HCT116 (cell line): ENCODE data around the gene LTA4H. TPM values are rescaled to one million over a fixed set of nuclear protein-coding genes. Genes with fewer than 3 reads are reported as not detected.

Source experiments
- ATAC-seq: fragments of 200-7000 bp; cut with Tn5 transposase; 2 replicates; pipeline ENCODE4 v1.9.1; 2020; ENCODE audit warnings: mild to moderate bottlenecking, moderate library complexity
- BruUV-seq: library from RNA; stranded (reverse); fragments of 400-500 nt; replicated peaks from 2 replicates; lab custom pipeline; 2021; lab: Mats Ljungman, UMichigan
- CTCF ChIA-PET: fragments of 300-600 bp; sonication (Branson Sonifier 250); formaldehyde crosslinking; loops from one replicate; lab custom pipeline; 2021; ENCODE audit warnings: antibody characterized with exemption; lab: Charles Lee
- POLR2A ChIA-PET: fragments of 300-600, 350-600 bp; sonication (Branson Sonifier 250); formaldehyde crosslinking; loops from one replicate; lab custom pipeline; 2021; ENCODE audit warnings: antibody characterized with exemption; lab: Charles Lee
- RAD21 ChIA-PET, 2 experiments: fragments of 300-600 bp; sonication (Branson Sonifier 250); formaldehyde crosslinking; loops; one replicate each; lab custom pipeline; 2023; ENCODE audit warnings: low total read pairs in 2 of 2; ENCODE audit not compliant: uncharacterized antibody in 2 of 2, unreplicated experiment in 2 of 2, low non-redundant PET in 1 of 2; lab: Charles Lee
- DNase-seq: peaks from one replicate; pipeline ENCODE4 v3.0.0-alpha.2; 2010; ENCODE audit warnings: low read depth, low spot score
- H2AFZ ChIP-seq: fragments of 200-600 bp; shearing (Covaris generic), sonication (generic); 2 replicates; pipeline ENCODE4 v1.6.1; 2017; ENCODE audit warnings: low read depth, mixed run types, mixed read lengths, antibody characterized with exemption, low read length; ENCODE audit not compliant: poor library complexity, severe bottlenecking
- H3K27ac ChIP-seq: 2 replicates; pipeline ENCODE4 v1.5.1; 2012; ENCODE audit warnings: low read depth, low read length
- H3K27me3 ChIP-seq: fragments of 200-600 bp; sonication (generic); 2 replicates; pipeline ENCODE4 v1.6.1; 2016; ENCODE audit warnings: mixed run types, low read length, mixed read lengths; ENCODE audit not compliant: insufficient read depth
- H3K36me3 ChIP-seq, 2 experiments: fragments of 200-500 bp in 1 of 2; fragments of 200-600 bp in 1 of 2; sonication (Bioruptor generic) in 1 of 2; sonication (generic) in 1 of 2; 2 replicates each; pipeline versions ENCODE4 v1.5.1 to v1.6.1; 2014 to 2016; ENCODE audit warnings: low read length in 2 of 2, inconsistent platforms in 1 of 2, mixed read lengths in 1 of 2, mixed run types in 1 of 2; ENCODE audit not compliant: insufficient read depth in 2 of 2, control insufficient read depth in 1 of 2
- H3K4me1 ChIP-seq, 2 experiments: fragments of 200-600 bp in 1 of 2; sonication (generic) in 1 of 2; 2 replicates each; pipeline versions ENCODE4 v1.5.1 to v1.6.1; 2012 to 2017; ENCODE audit warnings: low read length in 2 of 2, inconsistent platforms in 1 of 2, mild to moderate bottlenecking in 1 of 2, mixed read lengths in 1 of 2, mixed run types in 1 of 2, moderate library complexity in 1 of 2; ENCODE audit not compliant: insufficient read depth in 2 of 2, control insufficient read depth in 1 of 2
- H3K4me2 ChIP-seq: fragments of 200-600 bp; sonication (generic); 2 replicates; pipeline ENCODE4 v1.6.1; 2017; ENCODE audit warnings: mixed run types, low read length, mixed read lengths
- H3K4me3 ChIP-seq, 2 experiments: fragments of 200-600 bp in 1 of 2; sonication (generic) in 1 of 2; replicated peaks in 1 of 2; 2 replicates each; pipeline ENCODE4 v1.5.1; 2011 to 2016; ENCODE audit warnings: low read length in 2 of 2, control low read depth in 1 of 2, low read depth in 1 of 2, mild to moderate bottlenecking in 1 of 2, mixed read lengths in 1 of 2, mixed run types in 1 of 2
- H3K79me2 ChIP-seq: fragments of 200-600 bp; sonication (generic); 2 replicates; pipeline ENCODE4 v1.6.1; 2017; ENCODE audit warnings: mild to moderate bottlenecking, mixed run types, low read length, moderate library complexity, mixed read lengths; ENCODE audit not compliant: insufficient read depth
- H3K9ac ChIP-seq: fragments of 200-600 bp; sonication (generic); 2 replicates; pipeline ENCODE4 v1.6.1; 2016; ENCODE audit warnings: low read length, mixed read lengths
- H3K9me2 ChIP-seq: fragments of 200-600 bp; sonication (generic), shearing (Covaris generic); 2 replicates; pipeline ENCODE4 v1.6.1; 2017; ENCODE audit warnings: mixed run types, mild to moderate bottlenecking, moderate library complexity; ENCODE audit not compliant: insufficient read depth
- H3K9me3 ChIP-seq, 2 experiments: fragments of 200-500 bp in 1 of 2; fragments of 200-600 bp in 1 of 2; sonication (Bioruptor generic) in 1 of 2; sonication (generic) in 1 of 2; 2 replicates each; pipeline ENCODE4 v1.6.1; 2014 to 2017; ENCODE audit warnings: low read length in 2 of 2, mixed read lengths in 2 of 2, inconsistent platforms in 1 of 2, low read depth in 1 of 2, mild to moderate bottlenecking in 1 of 2, mixed run types in 1 of 2, moderate library complexity in 1 of 2; ENCODE audit not compliant: control insufficient read depth in 1 of 2, insufficient read depth in 1 of 2
- H4K20me1 ChIP-seq: fragments of 200-600 bp; sonication (generic), shearing (Covaris generic); 2 replicates; pipeline ENCODE4 v1.6.1; 2017; ENCODE audit warnings: mixed run types, mild to moderate bottlenecking, moderate library complexity; ENCODE audit not compliant: insufficient read depth
- JUND ChIP-seq: IDR thresholded peaks from 2 replicates; pipeline ENCODE4 v1.6.1; 2012
- RAD21 ChIP-seq: IDR thresholded peaks from 2 replicates; pipeline ENCODE4 v1.6.1; 2012; ENCODE audit warnings: low read depth, mild to moderate bottlenecking
- intact Hi-C: fragments of 100-400 bp; cut with micrococcal nuclease; formaldehyde crosslinking; loops from 2 replicates; pipeline ENCODE4 v1.10.0; 2022
- total RNA-seq: library from RNA; stranded (reverse); gene quantifications from one replicate; pipeline ENCODE4 v1.2.1, GENCODE V29; 2021; ENCODE audit not compliant: unreplicated experiment
- TF ChIP-seq, protein P1 (sequence below), 3 experiments: fragments of 200-600 bp in 1 of 3; sonication (generic) in 1 of 3; IDR thresholded peaks in 2 of 3; conservative IDR thresholded peaks in 1 of 3; 2 replicates each; pipeline ENCODE4 v1.5.1; 2012 to 2017; ENCODE audit warnings: low read depth in 2 of 3, low read length in 2 of 3, antibody characterized with exemption in 1 of 3, borderline replicate concordance in 1 of 3, control low read depth in 1 of 3, mild to moderate bottlenecking in 1 of 3, mixed read lengths in 1 of 3, mixed run types in 1 of 3, moderate library complexity in 1 of 3; ENCODE audit not compliant: insufficient read depth in 1 of 3
- TF ChIP-seq, protein P2 (sequence below): IDR thresholded peaks from 2 replicates; pipeline ENCODE4 v1.6.1; 2011; ENCODE audit warnings: mild to moderate bottlenecking, low read length, moderate library complexity; ENCODE audit not compliant: insufficient replicate concordance; ENCODE audit errors: extremely low read depth

The LTA4H gene
- total RNA-seq, 1 experiment from 2014 or later, result 163 TPM

DNA sequence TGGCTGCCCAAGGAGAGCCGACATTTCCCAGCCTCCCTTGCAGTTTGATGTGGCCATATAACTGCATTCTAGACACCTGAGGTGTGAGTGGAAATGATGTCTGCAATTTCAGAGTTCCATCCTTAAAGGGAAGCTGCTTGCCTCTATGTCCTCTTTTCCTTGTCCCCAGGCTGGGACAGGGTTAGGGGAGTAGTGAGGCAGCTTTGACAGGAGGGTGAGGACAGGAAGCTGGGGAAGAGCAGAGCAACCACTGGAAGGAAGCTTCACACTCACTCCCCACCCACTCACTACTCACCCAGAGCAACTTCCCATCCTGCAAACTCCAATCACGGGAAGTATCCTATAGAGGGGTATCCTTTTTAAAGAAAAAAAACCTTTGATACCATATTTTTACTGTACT is 28.9 kb upstream of the LTA4H start (continued):
- TF ChIP-seq, protein P1, sequence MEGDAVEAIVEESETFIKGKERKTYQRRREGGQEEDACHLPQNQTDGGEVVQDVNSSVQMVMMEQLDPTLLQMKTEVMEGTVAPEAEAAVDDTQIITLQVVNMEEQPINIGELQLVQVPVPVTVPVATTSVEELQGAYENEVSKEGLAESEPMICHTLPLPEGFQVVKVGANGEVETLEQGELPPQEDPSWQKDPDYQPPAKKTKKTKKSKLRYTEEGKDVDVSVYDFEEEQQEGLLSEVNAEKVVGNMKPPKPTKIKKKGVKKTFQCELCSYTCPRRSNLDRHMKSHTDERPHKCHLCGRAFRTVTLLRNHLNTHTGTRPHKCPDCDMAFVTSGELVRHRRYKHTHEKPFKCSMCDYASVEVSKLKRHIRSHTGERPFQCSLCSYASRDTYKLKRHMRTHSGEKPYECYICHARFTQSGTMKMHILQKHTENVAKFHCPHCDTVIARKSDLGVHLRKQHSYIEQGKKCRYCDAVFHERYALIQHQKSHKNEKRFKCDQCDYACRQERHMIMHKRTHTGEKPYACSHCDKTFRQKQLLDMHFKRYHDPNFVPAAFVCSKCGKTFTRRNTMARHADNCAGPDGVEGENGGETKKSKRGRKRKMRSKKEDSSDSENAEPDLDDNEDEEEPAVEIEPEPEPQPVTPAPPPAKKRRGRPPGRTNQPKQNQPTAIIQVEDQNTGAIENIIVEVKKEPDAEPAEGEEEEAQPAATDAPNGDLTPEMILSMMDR (IDR thresholded peaks at IDR 0.05 in 2 of 3, conservative IDR thresholded peaks at IDR 0.05 in 1 of 3; ENCODE audit: borderline replicate concordance in 1 of 3, insufficient read depth in 1 of 3, low read depth in 2 of 3, low read length in 2 of 3), result no peak
- no peak for TF ChIP-seq JUND

DNA sequence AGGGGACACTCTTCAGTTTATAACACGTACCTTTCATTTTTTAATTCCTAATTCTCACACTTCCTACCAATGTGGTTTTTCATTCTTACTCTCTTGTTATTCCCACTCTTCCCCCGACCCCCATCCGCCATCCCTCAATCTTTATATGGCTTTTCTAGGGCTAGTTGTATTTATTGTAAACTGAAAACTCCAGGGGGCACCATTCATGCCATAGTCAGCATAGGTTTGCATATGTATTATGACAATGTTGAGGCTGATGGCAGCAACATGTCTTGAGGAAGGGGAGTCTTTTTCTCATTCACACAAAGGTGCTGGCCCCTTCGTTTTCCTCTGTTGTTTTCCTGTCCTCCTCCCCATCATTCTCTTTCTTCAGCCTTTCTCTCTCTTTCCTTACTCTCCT is 27.7 kb upstream of the LTA4H start:
- Histone ChIP-seq H3K4me1 (no peaks in the 10 kb centered on the region), H3K9me3 (no peaks in the 10 kb centered on the region), H3K79me2 (no peaks in the 10 kb centered on the region), H4K20me1 (no peaks in the 10 kb centered on the region), H3K9me2 (no peaks in the 10 kb centered on the region), H3K27ac (no peak overlapping the region), H3K4me2 (no peak overlapping the region), H3K9ac (no peak overlapping the region), H3K36me3 (no peaks in the 10 kb centered on the region), H2AFZ (no peak overlapping the region), H3K4me3 (no peak overlapping the region), H3K27me3 (no peaks in the 10 kb centered on the region)
- POLR2A ChIA-PET, result no interaction called here
- TF ChIP-seq RAD21, result peak; percentile 55; the same call in 1 of the 2 replicates
- TF ChIP-seq, protein P2, sequence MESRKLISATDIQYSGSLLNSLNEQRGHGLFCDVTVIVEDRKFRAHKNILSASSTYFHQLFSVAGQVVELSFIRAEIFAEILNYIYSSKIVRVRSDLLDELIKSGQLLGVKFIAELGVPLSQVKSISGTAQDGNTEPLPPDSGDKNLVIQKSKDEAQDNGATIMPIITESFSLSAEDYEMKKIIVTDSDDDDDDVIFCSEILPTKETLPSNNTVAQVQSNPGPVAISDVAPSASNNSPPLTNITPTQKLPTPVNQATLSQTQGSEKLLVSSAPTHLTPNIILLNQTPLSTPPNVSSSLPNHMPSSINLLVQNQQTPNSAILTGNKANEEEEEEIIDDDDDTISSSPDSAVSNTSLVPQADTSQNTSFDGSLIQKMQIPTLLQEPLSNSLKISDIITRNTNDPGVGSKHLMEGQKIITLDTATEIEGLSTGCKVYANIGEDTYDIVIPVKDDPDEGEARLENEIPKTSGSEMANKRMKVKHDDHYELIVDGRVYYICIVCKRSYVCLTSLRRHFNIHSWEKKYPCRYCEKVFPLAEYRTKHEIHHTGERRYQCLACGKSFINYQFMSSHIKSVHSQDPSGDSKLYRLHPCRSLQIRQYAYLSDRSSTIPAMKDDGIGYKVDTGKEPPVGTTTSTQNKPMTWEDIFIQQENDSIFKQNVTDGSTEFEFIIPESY, result no peak
- TF ChIP-seq, protein P1 (IDR thresholded peaks at IDR 0.05 in 2 of 3, conservative IDR thresholded peaks at IDR 0.05 in 1 of 3; ENCODE audit: borderline replicate concordance in 1 of 3, insufficient read depth in 1 of 3, low read depth in 2 of 3, low read length in 2 of 3), result peak; percentile 18 to 58 (median 30); a peak in 2 of 6 replicates
- ATAC-seq (no peak), DNase-seq (no peak)
- CTCF ChIA-PET, result interaction anchor here (1.4 kb wide), 1 partner anchor 454 kb away, joined by 5 read pairs; no protein-coding TSS in a partner anchor
- RAD21 ChIA-PET, result interaction anchor here in 1 of 2 experiments (0.7 kb wide), 1 partner anchor 175 kb away, joined by 3 read pairs; no protein-coding TSS in a partner anchor
- BruUV-seq, result no TSS peak
- intact Hi-C loops, result loop anchor here (2.0 to 5.0 kb wide), 4 partner anchors 69 to 924 kb away; partner anchors contain the start of gene CDK17
